Measurements from ENCODE around the gene LMTK2. TPM values are rescaled to one million over a fixed set of nuclear protein-coding genes. Genes with fewer than 3 reads are reported as not detected.

The LMTK2 gene
- total RNA-seq, 4 donors from 2014 or later: 22.5 to 31.7 (median 28.4) TPM

- H3K27me3 ChIP-seq: no peaks in the 10 kb centered on the region
- 85% methylated on average over 4 of the region's 4 CpGs for WGBS
- DNase-seq (ENCODE audit: extremely low spot score): no peak
- H3K4me1 ChIP-seq: peaks cover 12 to 28% (median 15%) of the 10 kb centered on the region in 4 donors
- no peaks in the 10 kb centered on the region for H3K36me3 ChIP-seq
- H3K4me3 ChIP-seq: no peak overlapping the region
- no peaks in the 10 kb centered on the region for H3K9me3 ChIP-seq
- no peak overlapping the region for H3K27ac ChIP-seq (replicated peaks in 1 of 4)
- no peak for TF ChIP-seq POLR2A (IDR thresholded peaks at IDR 0.05; ENCODE audit: low read depth)
- TF ChIP-seq CTCF (IDR thresholded peaks at IDR 0.05): no peak
- no peak for TF ChIP-seq EP300 (IDR thresholded peaks at IDR 0.05)
- no peak for TF ChIP-seq POLR2AphosphoS5 (IDR thresholded peaks at IDR 0.05)
- intact Hi-C loops (cut with DNase I): no loop called here
Measured at GRCh38 chr7:98123365-98123696, 16.7 kb downstream of the LMTK2 start.

GRCh38 chr7:98125759-98126158 lies 19.1 kb downstream of the LMTK2 start:
- TF ChIP-seq POLR2AphosphoS5 (IDR thresholded peaks at IDR 0.05) (no peak), EP300 (IDR thresholded peaks at IDR 0.05) (no peak), CTCF (IDR thresholded peaks at IDR 0.05) (no peak), POLR2A (IDR thresholded peaks at IDR 0.05; ENCODE audit: low read depth) (no peak)
- Histone ChIP-seq H3K4me3 (no peak overlapping the region), H3K9me3 (no peaks in the 10 kb centered on the region), H3K27ac (replicated peaks in 1 of 4) (no peak overlapping the region), H3K27me3 (no peaks in the 10 kb centered on the region), H3K36me3 (no peaks in the 10 kb centered on the region), H3K4me1 (peaks cover 0 to 23% (median 0%) of the 10 kb centered on the region in 4 donors)
- no peak for DNase-seq (ENCODE audit: extremely low spot score)
- intact Hi-C loops (cut with DNase I): no loop called here
- WGBS: 76% methylated on average over 6 of the region's 6 CpGs

DNA sequence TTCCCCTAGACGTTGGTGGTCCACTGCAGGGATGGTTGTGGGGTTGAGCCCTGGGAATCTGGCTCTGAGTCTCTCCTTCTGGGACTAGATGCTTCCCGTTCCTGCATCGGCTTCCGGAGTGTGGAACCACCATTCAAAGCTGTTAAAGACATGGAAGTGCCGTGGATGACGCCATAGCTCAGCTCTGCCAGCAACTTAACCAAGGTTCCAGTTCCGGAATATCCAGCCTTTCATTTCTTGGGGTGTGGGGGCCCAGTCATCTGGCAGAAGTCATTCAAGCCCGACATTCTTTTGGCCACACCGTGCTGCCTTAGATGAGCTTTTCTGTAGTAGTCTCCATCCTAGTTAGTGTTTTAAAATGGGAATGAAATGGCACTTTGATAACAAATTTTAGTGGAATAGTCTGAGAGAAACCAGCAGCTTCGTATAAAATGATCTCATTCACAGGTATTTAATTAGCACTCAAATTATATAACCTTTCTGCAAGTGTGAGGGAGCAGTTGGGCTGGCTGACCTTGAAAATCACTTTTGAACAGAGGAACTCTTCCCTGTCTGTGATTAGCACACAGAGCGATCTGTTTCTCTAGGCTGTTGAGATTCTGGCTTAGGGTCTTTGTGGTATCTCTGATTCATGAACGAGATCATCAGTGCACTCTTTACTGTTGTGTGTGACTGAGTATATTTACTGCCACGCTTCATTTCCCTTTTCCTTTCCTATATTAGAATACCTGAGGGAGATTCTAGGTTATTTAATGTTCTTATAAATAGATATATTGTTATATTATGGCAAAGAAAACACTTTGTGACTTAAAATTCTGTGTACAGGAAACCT lies 19.9 kb downstream of the LMTK2 start:
- Histone ChIP-seq H3K9me3 (no peaks in the 10 kb centered on the region), H3K27ac (replicated peaks in 1 of 4) (no peak overlapping the region), H3K36me3 (no peaks in the 10 kb centered on the region), H3K4me1 (peaks cover 0 to 24% (median 1%) of the 10 kb centered on the region in 4 donors), H3K4me3 (no peak overlapping the region), H3K27me3 (no peaks in the 10 kb centered on the region)
- TF ChIP-seq CTCF (IDR thresholded peaks at IDR 0.05) (no peak), POLR2A (IDR thresholded peaks at IDR 0.05; ENCODE audit: low read depth) (no peak), POLR2AphosphoS5 (IDR thresholded peaks at IDR 0.05) (no peak), EP300 (IDR thresholded peaks at IDR 0.05) (no peak)
- 91% methylated on average over 13 of the region's 13 CpGs for WGBS
- intact Hi-C loops (cut with DNase I): no loop called here
- DNase-seq (ENCODE audit: extremely low spot score): no peak

GRCh38 chr7:98128346-98128745 lies 21.7 kb downstream of the LMTK2 start:
- intact Hi-C loops (cut with DNase I): no loop called here
- Histone ChIP-seq H3K4me1 (peaks cover under 1 to 31% (median 8%) of the 10 kb centered on the region in 4 donors), H3K4me3 (no peak overlapping the region), H3K27me3 (no peaks in the 10 kb centered on the region), H3K36me3 (no peaks in the 10 kb centered on the region), H3K9me3 (no peaks in the 10 kb centered on the region), H3K27ac (replicated peaks in 1 of 4) (no peak overlapping the region)
- 97% methylated on average over 8 of the region's 8 CpGs for WGBS
- no peak for DNase-seq (ENCODE audit: extremely low spot score)
- TF ChIP-seq POLR2A (IDR thresholded peaks at IDR 0.05; ENCODE audit: low read depth) (no peak), POLR2AphosphoS5 (IDR thresholded peaks at IDR 0.05) (no peak), CTCF (IDR thresholded peaks at IDR 0.05) (no peak), EP300 (IDR thresholded peaks at IDR 0.05) (no peak)
